Heart left ventricle (tissue), 16 donors: ENCODE data around the gene GALNT9. TPM values are rescaled to one million over a fixed set of nuclear protein-coding genes. Genes with fewer than 3 reads are reported as not detected.

Source experiments
- ATAC-seq, 4 donors: fragments of 200-7000 bp; cut with Tn5 transposase; one replicate each; pipeline ENCODE4 v1.9.1; 2020 to 2022; ENCODE audit warnings: moderate library complexity in 4 of 4, mild to moderate bottlenecking in 3 of 4, moderate number of reproducible peaks in 1 of 4
- DNase-seq, 5 donors: peaks; one replicate each; pipeline ENCODE4 v3.0.0-alpha.2; 2020
- H3K27ac ChIP-seq, 12 donors: fragments of 200-600 bp; sonication (generic) in 4 of 12; one replicate each; pipeline versions ENCODE4 v1.5.0 to v1.8.0; 2016 to 2022; ENCODE audit warnings: mild to moderate bottlenecking in 2 of 12
- H3K27me3 ChIP-seq, 9 donors: fragments of 200-600 bp; sonication (generic) in 2 of 9; one replicate each; pipeline versions ENCODE4 v1.5.1 to v1.8.0; 2016 to 2022; ENCODE audit warnings: mild to moderate bottlenecking in 3 of 9
- H3K36me3 ChIP-seq, 9 donors: fragments of 200-600 bp; sonication (generic) in 2 of 9; one replicate each; pipeline versions ENCODE4 v1.5.0 to v1.8.0; 2018 to 2022; ENCODE audit warnings: mild to moderate bottlenecking in 2 of 9
- H3K4me1 ChIP-seq, 12 donors: fragments of 200-600 bp; sonication (generic) in 4 of 12; one replicate each; pipeline versions ENCODE4 v1.5.0 to v1.8.0; 2016 to 2022; ENCODE audit warnings: mild to moderate bottlenecking in 3 of 12
- H3K4me3 ChIP-seq, 12 donors: fragments of 200-600 bp; sonication (generic) in 4 of 12; one replicate each; pipeline versions ENCODE4 v1.5.0 to v1.8.0; 2017 to 2022; ENCODE audit warnings: mild to moderate bottlenecking in 9 of 12, moderate library complexity in 4 of 12
- H3K9me3 ChIP-seq, 12 donors: fragments of 200-600 bp; sonication (generic) in 4 of 12; one replicate each; pipeline versions ENCODE4 v1.5.0 to v1.8.0; 2016 to 2022; ENCODE audit warnings: mild to moderate bottlenecking in 1 of 12
- CTCF ChIP-seq, 12 donors: fragments of 200-600 bp; sonication (generic) in 4 of 12; IDR thresholded peaks; one replicate each; pipeline versions ENCODE4 v1.5.0 to v1.8.0; 2018 to 2022; ENCODE audit warnings: antibody characterized with exemption in 12 of 12, mild to moderate bottlenecking in 5 of 12
- POLR2A ChIP-seq, 2 donors: fragments of 450-650 bp; IDR thresholded peaks; one replicate each; pipeline ENCODE4 v1.6.1; 2017; ENCODE audit warnings: antibody characterized with exemption in 2 of 2, mild to moderate bottlenecking in 2 of 2, moderate library complexity in 2 of 2
- WGBS, 4 donors: extraction: QIAGEN DNeasy Blood & Tissue Kit in 2 of 4; methylation state at CpG; one replicate each; pipeline versions ENCODE4 v1.1.5 to v1.1.7; 2013 to 2018; 5-methylcytosine and 5-hydroxymethylcytosine counted together
- intact Hi-C, 10 donors: fragments of 100-400 bp; cut with DNase I; formaldehyde crosslinking; loops; one replicate each; pipeline versions ENCODE4 v1.11.1 to v1.14.2; 2022
- polyA plus RNA-seq, 2 donors: library from polyadenylated mRNA; stranded (reverse); fragments of 200-250 nt; gene quantifications; one replicate each; pipeline ENCODE4 v1.2.3, GENCODE V29; 2013
- total RNA-seq, 9 donors: library from RNA; depleted of rRNA in 2 of 9; stranded (reverse); fragments of >200 nt in 2 of 9; fragmentation: NEBNext Ultra II Directional in 3 of 9; extraction: Animal tissue kit (Norgen Biotek cat#: 25700) in 3 of 9; gene quantifications; one replicate each; pipeline versions ENCODE4 v1.1.0 to v1.2.4, GENCODE V29; 2016 to 2023
- donor health status: ischemic (EF 13 %, LVEDD 7.1; RV severe dilation, severe dysfunction).
- donor health status: healthy with polysubstance abuse.
- donor health status: DM: no; HTN: yes; CAD: no.
- donor health status: DM: no; HTN: no; CAD: no.
- donor health status: ischemic (EF 25% LVEDD 6.9; RV normal size, moderate dysfunction).
- donor health status: ischemic (EF 25% LVEDD 5.7; RV mildly dilated, moderate dysfunction).
- donor health status: healthy.
- donor health status: DM: yes; HTN: yes; CAD: no.
- donor health status: ischemic (EF 35%, LVEDD 5.7; RV mildly dilated, moderate dysfunction).
- donor health status: nonischemic (EF 11% LVEDD 7.7; RV severe dilation, severe dysfunction).
- donor health status: DM: yes; HTN: yes; CAD: no.
- donor health status: PGD.
- donor health status: ischemic (EF 29% LVEDD 5.4; RV normal size, mild dysfunction).
- donor health status: nonischemic (EF 23%, LVEDD 6.1; RV moderate dilation, normal function).

GALNT9 gene
- total and polyA plus RNA-seq, 11 donors: 10.3 TPM; not detected in 10

GRCh38 chr12:132375747-132376463, 46.5 kb upstream of the GALNT9 start:
- WGBS, 4 donors: 60 to 64% (median 62%) methylated on average over 21 to 22 of the region's 22 CpGs
- no peak overlapping the region for H3K27ac ChIP-seq
- peaks cover 16 to 79% (median 50%) of the 10 kb centered on the region in 9 donors for H3K27me3 ChIP-seq
- H3K4me3 ChIP-seq: no peak overlapping the region
- DNase-seq (peak in 2 of 5 donors; percentile 14 to 39), ATAC-seq (no peak)
- no peaks in the 10 kb centered on the region for H3K4me1 ChIP-seq
- H3K36me3 ChIP-seq: no peaks in the 10 kb centered on the region
- TF ChIP-seq CTCF (IDR thresholded peaks at IDR 0.05) (no peak), POLR2A (IDR thresholded peaks at IDR 0.05) (no peak)
- intact Hi-C loops: no loop called here
- H3K9me3 ChIP-seq: peaks cover 0 to 10% (median 5%) of the 10 kb centered on the region in 12 donors

GRCh38 chr12:132374612-132375445, 45.4 kb upstream of the GALNT9 start:
- Histone ChIP-seq H3K4me3 (no peak overlapping the region), H3K4me1 (no peaks in the 10 kb centered on the region), H3K36me3 (no peaks in the 10 kb centered on the region), H3K9me3 (peaks cover 0 to 10% (median 5%) of the 10 kb centered on the region in 12 donors), H3K27ac (no peak overlapping the region), H3K27me3 (peaks cover 16 to 82% (median 43%) of the 10 kb centered on the region in 9 donors)
- TF ChIP-seq CTCF (IDR thresholded peaks at IDR 0.05) (no peak), POLR2A (IDR thresholded peaks at IDR 0.05) (no peak)
- DNase-seq: peak in 1 of 5 donors; percentile 8
- intact Hi-C loops: no loop called here
- WGBS, 4 donors: 74 to 82% (median 75%) methylated on average over 18 to 28 of the region's 28 CpGs
- ATAC-seq: no peak

GRCh38 chr12:132373901-132374611, 44.7 kb upstream of the GALNT9 start:
- 27 to 33% (median 31%) methylated on average over 21 to 28 of the region's 28 CpGs for WGBS, 4 donors
- ATAC-seq: no peak
- Histone ChIP-seq H3K4me1 (no peaks in the 10 kb centered on the region), H3K36me3 (no peaks in the 10 kb centered on the region), H3K27me3 (peaks cover 16 to 83% (median 41%) of the 10 kb centered on the region in 9 donors), H3K27ac (no peak overlapping the region), H3K9me3 (peaks cover 0 to 10% (median 5%) of the 10 kb centered on the region in 12 donors), H3K4me3 (no peak overlapping the region)
- peak in 1 of 5 donors; percentile 12 for DNase-seq
- intact Hi-C loops: no loop called here
- TF ChIP-seq CTCF (IDR thresholded peaks at IDR 0.05) (no peak), POLR2A (IDR thresholded peaks at IDR 0.05) (no peak)
